H9 (cell line): ENCODE measurements around the gene WDR43. TPM values are rescaled to one million over a fixed set of nuclear protein-coding genes. Genes with fewer than 3 reads are reported as not detected.
A peak's percentile ranks its signal among the peaks of the same experiment; 100 is the strongest.

ENCODE experiments used
- DNase-seq: peaks from one replicate; pipeline ENCODE4 v3.0.0-alpha.2; 2017
- H2AFZ ChIP-seq: one replicate; pipeline ENCODE4 v1.6.1; 2013; ENCODE audit warnings: mild to moderate bottlenecking, low read length, control low read depth, moderate library complexity
- H2AK5ac ChIP-seq: 2 replicates; pipeline ENCODE4 v1.6.1; 2013; ENCODE audit warnings: low read length, control low read depth, mixed read lengths; ENCODE audit not compliant: insufficient read length
- H2BK120ac ChIP-seq: one replicate; pipeline ENCODE4 v1.6.1; 2013; ENCODE audit warnings: low read depth, mild to moderate bottlenecking, low read length, control low read depth, inconsistent platforms; ENCODE audit not compliant: poor library complexity, severe bottlenecking
- H2BK12ac ChIP-seq: 2 replicates; pipeline ENCODE4 v1.6.1; 2013; ENCODE audit warnings: low read length, control low read depth, mixed read lengths, low read depth; ENCODE audit not compliant: insufficient read length
- H2BK15ac ChIP-seq: 2 replicates; pipeline ENCODE4 v1.6.1; 2013; ENCODE audit warnings: low read depth, low read length, control low read depth
- H2BK20ac ChIP-seq: one replicate; pipeline ENCODE4 v1.6.1; 2013; ENCODE audit warnings: low read depth, mild to moderate bottlenecking, low read length, control low read depth, inconsistent platforms; ENCODE audit not compliant: poor library complexity, severe bottlenecking
- H2BK5ac ChIP-seq: 2 replicates; pipeline ENCODE4 v1.6.1; 2013; ENCODE audit warnings: low read length, control low read depth, mixed read lengths; ENCODE audit not compliant: insufficient read length
- H3K14ac ChIP-seq: 2 replicates; pipeline ENCODE4 v1.6.1; 2013; ENCODE audit warnings: low read length, control low read depth; ENCODE audit not compliant: insufficient read depth
- H3K18ac ChIP-seq: 2 replicates; pipeline ENCODE4 v1.6.1; 2013; ENCODE audit warnings: low read depth, mild to moderate bottlenecking, mixed read lengths, low read length, control low read depth; ENCODE audit not compliant: insufficient read length
- H3K23ac ChIP-seq: 2 replicates; pipeline ENCODE4 v1.6.1; 2013; ENCODE audit warnings: low read length, control low read depth, mixed read lengths, low read depth; ENCODE audit not compliant: insufficient read length
- H3K23me2 ChIP-seq: 2 replicates; pipeline ENCODE4 v1.6.1; 2013; ENCODE audit warnings: low read depth, mild to moderate bottlenecking, mixed read lengths, low read length, control low read depth; ENCODE audit not compliant: insufficient read length, poor library complexity, severe bottlenecking
- H3K27ac ChIP-seq: 2 replicates; pipeline ENCODE4 v1.5.1; 2013; ENCODE audit warnings: low read length, control low read depth, mixed read lengths, low read depth; ENCODE audit not compliant: insufficient read length
- H3K27me3 ChIP-seq: 2 replicates; pipeline ENCODE4 v1.6.1; 2013; ENCODE audit warnings: low read length, control low read depth, inconsistent platforms; ENCODE audit not compliant: insufficient read depth
- H3K4ac ChIP-seq: 2 replicates; pipeline ENCODE4 v1.6.1; 2013; ENCODE audit warnings: low read depth, mild to moderate bottlenecking, control low read depth, inconsistent platforms, low read length, moderate library complexity
- H3K4me1 ChIP-seq: 2 replicates; pipeline ENCODE4 v1.6.1; 2013; ENCODE audit warnings: low read length, control low read depth, inconsistent platforms; ENCODE audit not compliant: insufficient read depth
- H3K4me2 ChIP-seq: 2 replicates; pipeline ENCODE4 v1.6.1; 2013; ENCODE audit warnings: low read length, control low read depth, mixed read lengths; ENCODE audit not compliant: insufficient read length, insufficient read depth
- H3K56ac ChIP-seq: 2 replicates; pipeline ENCODE4 v1.6.1; 2013; ENCODE audit warnings: low read depth, mild to moderate bottlenecking, mixed read lengths, low read length, control low read depth; ENCODE audit not compliant: insufficient read length
- H3K79me1 ChIP-seq: 2 replicates; pipeline ENCODE4 v1.6.1; 2013; ENCODE audit warnings: low read depth, mild to moderate bottlenecking, moderate library complexity, low read length, control low read depth, inconsistent platforms; ENCODE audit not compliant: insufficient read depth, poor library complexity, severe bottlenecking
- H3K79me2 ChIP-seq: 2 replicates; pipeline ENCODE4 v1.6.1; 2013; ENCODE audit warnings: low read length, control low read depth, inconsistent platforms; ENCODE audit not compliant: insufficient read depth
- H3K9ac ChIP-seq: 2 replicates; pipeline ENCODE4 v1.6.1; 2013; ENCODE audit warnings: low read length, control low read depth, mixed read lengths; ENCODE audit not compliant: insufficient read length; ENCODE audit errors: extremely low read depth
- H3K9me3 ChIP-seq: one replicate; pipeline ENCODE4 v1.6.1; 2013; ENCODE audit warnings: low read depth, low read length, inconsistent platforms; ENCODE audit not compliant: control insufficient read depth
- H3T11ph ChIP-seq: one replicate; pipeline ENCODE4 v1.6.1; 2013; ENCODE audit warnings: mild to moderate bottlenecking, low read length, control low read depth, inconsistent platforms
- H4K20me1 ChIP-seq: one replicate; pipeline ENCODE4 v1.6.1; 2013; ENCODE audit not compliant: control insufficient read depth, insufficient read length, insufficient read depth
- H4K5ac ChIP-seq: 2 replicates; pipeline ENCODE4 v1.6.1; 2013; ENCODE audit warnings: low read depth, mild to moderate bottlenecking, mixed read lengths, low read length, control low read depth; ENCODE audit not compliant: insufficient read length
- H4K8ac ChIP-seq: replicated peaks from 2 replicates; pipeline ENCODE4 v1.6.1; 2013; ENCODE audit warnings: low read length, control low read depth, mixed read lengths, low read depth; ENCODE audit not compliant: insufficient read length
- H4K91ac ChIP-seq: 2 replicates; pipeline ENCODE4 v1.6.1; 2013; ENCODE audit warnings: low read depth, mild to moderate bottlenecking, moderate library complexity, mixed read lengths, low read length, control low read depth; ENCODE audit not compliant: insufficient read length
- H3K27ac Mint-ChIP-seq, 3 experiments: 2 replicates in 2 of 3; 3 replicates in 1 of 3; pipeline ENCODE4 v1.8.0; 2020 to 2021; ENCODE audit warnings: mixed read lengths in 3 of 3, mild to moderate bottlenecking in 1 of 3, moderate library complexity in 1 of 3
- H3K27me3 Mint-ChIP-seq: 2 replicates; pipeline ENCODE4 v1.8.0; 2021; ENCODE audit warnings: low read depth, mild to moderate bottlenecking, moderate library complexity, mixed read lengths
- H3K36me3 Mint-ChIP-seq, 3 experiments: 2 replicates in 2 of 3; 3 replicates in 1 of 3; pipeline ENCODE4 v1.8.0; 2020 to 2021; ENCODE audit warnings: low read depth in 3 of 3, mixed read lengths in 3 of 3; ENCODE audit not compliant: insufficient read depth in 1 of 3
- H3K4me1 Mint-ChIP-seq, 2 experiments: 2 replicates each; pipeline ENCODE4 v1.8.0; 2020; ENCODE audit warnings: mixed read lengths in 2 of 2
- H3K4me3 Mint-ChIP-seq, 2 experiments: 2 replicates in 1 of 2; 3 replicates in 1 of 2; pipeline ENCODE4 v1.8.0; 2020 to 2021; ENCODE audit warnings: mild to moderate bottlenecking in 2 of 2, mixed read lengths in 2 of 2, moderate library complexity in 1 of 2
- H3K9me3 Mint-ChIP-seq, 2 experiments: 2 replicates in 1 of 2; 3 replicates in 1 of 2; pipeline ENCODE4 v1.8.0; 2020; ENCODE audit warnings: mild to moderate bottlenecking in 2 of 2, mixed read lengths in 2 of 2, moderate library complexity in 1 of 2
- CTCF ChIP-seq: fragments of 200-600 bp; sonication (generic); conservative IDR thresholded peaks from 3 replicates; pipeline ENCODE4 v1.8.0; 2021; ENCODE audit warnings: antibody characterized with exemption, mild to moderate bottlenecking
- WGBS: extraction: QIAGEN DNeasy Blood & Tissue Kit; methylation state at CpG from one replicate; pipeline ENCODE4 v1.1.7; 2013; ENCODE audit warnings: missing lambda C conversion rate, low lambda C conversion rate, mixed read lengths; ENCODE audit not compliant: insufficient read length; ENCODE audit errors: extremely low coverage; 5-methylcytosine and 5-hydroxymethylcytosine counted together
- long read RNA-seq: library from polyadenylated mRNA; unstranded; transcript quantifications from one replicate; pipeline ENCODE4 v2.0.0, GENCODE V29; 2020
- total RNA-seq: library from RNA; stranded (reverse); gene quantifications from 2 replicates; pipeline ENCODE4 v1.2.1, GENCODE V29; 2021

The WDR43 gene
- total RNA-seq: 154 and 186 TPM in 2 replicates
- long read RNA-seq, transcript WDR43-202 (18 exons, 3,533 nt): major isoform, 361 of 505 reads
- long read RNA-seq, partial matches to known transcripts: 107 of 505 reads
- long read RNA-seq, other reads (novel, unspliced or antisense): 37 of 505 reads

- Histone ChIP-seq H2BK12ac (no peak within 1 kb of the TSS), H3K79me2 (peaks cover 50% of the 10 kb centered on the region), H2AK5ac (no peak within 1 kb of the TSS), H4K20me1 (no peaks in the 10 kb centered on the region), H3K79me1 (no peaks in the 10 kb centered on the region), H3K9ac (peak within 1 kb of the TSS; percentile 89), H3K27me3 (no peaks in the 10 kb centered on the region), H3K9me3 (no peaks in the 10 kb centered on the region), H2BK20ac (no peak within 1 kb of the TSS), H3K27ac (no peak within 1 kb of the TSS), H2BK5ac (no peak within 1 kb of the TSS), H3K23ac (no peak within 1 kb of the TSS), H2AFZ (no peak within 1 kb of the TSS), H4K5ac (peak within 1 kb of the TSS; percentile 9), H4K8ac (no peak within 1 kb of the TSS), H3T11ph (no peak within 1 kb of the TSS), H2BK15ac (no peak within 1 kb of the TSS), H2BK120ac (no peak within 1 kb of the TSS), H3K4ac (no peak within 1 kb of the TSS; the same call in 1 of the 2 replicates), H4K91ac (no peak within 1 kb of the TSS), H3K14ac (peak within 1 kb of the TSS; percentile 86), H3K56ac (no peak within 1 kb of the TSS), H3K4me2 (peak within 1 kb of the TSS; percentile 94), H3K4me1 (peaks cover 2% of the 10 kb centered on the region; the same call in 1 of the 2 replicates), H3K18ac (peak within 1 kb of the TSS; percentile 90), H3K23me2 (peaks cover 3% of the 10 kb centered on the region)
- Mint-ChIP-seq H3K4me1 (peaks cover 28 to 32% of the 10 kb centered on the region in 2 experiments), H3K9me3 (peaks cover 0 to 2% of the 10 kb centered on the region in 2 experiments; a peak in 1 of 5 replicates), H3K27ac (peak within 1 kb of the TSS; percentile 61 to 98 (median 96)), H3K4me3 (peak within 1 kb of the TSS; percentile 92 to 99), H3K27me3 (no peaks in the 10 kb centered on the region), H3K36me3 (peaks cover 3 to 10% (median 8%) of the 10 kb centered on the region in 3 experiments; a peak in 6 of 7 replicates)
- no peak for TF ChIP-seq CTCF
- no CpG with 5 or more reads among the region's 79 CpGs for WGBS
- DNase-seq: peak; percentile 99
Measured at GRCh38 chr2:28894470-28895188, at the start of gene WDR43. Gene WDR43, plus strand, starts transcription at chr2:28894667. Its CDS starts 32 bp downstream, at chr2:28894699.
